ENCODE measurements around the gene DLGAP1. TPM values are rescaled to one million over a fixed set of nuclear protein-coding genes. Genes with fewer than 3 reads are reported as not detected.
"Not testable (repeated sequence)": the region's sequence is repeated elsewhere in the genome, so short reads cannot be mapped to it uniquely, and the experiment has no call there.

DLGAP1 gene
- total RNA-seq, 1 donor from 2014 or later = 18.5 TPM

DNA sequence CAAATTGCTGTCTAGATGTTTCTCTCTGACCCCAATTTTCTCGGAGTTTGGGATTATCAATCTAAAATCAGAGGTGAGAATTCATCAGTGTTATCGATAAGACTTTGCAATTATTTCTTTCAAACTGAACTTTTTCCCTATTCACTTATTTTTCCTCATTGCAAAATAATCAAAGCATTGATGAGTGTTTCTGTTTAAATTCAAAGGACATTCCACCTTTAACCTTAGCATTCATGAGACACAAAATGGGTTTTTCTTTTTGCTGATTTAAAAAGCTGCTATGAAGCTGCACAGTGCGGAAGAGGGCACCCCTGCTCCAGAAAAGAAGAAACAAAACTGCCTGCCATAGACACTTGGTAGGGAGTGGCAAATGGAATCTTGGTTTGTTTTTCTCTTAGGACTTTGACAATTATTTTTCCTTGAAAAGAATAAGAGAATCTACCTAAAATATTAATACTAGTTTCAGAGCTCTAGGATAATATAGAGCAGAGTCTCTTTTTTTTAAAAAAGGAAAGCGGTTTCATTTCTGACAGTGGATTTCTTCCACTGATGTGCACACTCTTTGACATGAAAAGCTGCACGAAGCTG is 801.8 kb downstream of the DLGAP1 start:
- no peaks in the 10 kb centered on the region for H3K27me3 Mint-ChIP-seq (ENCODE audit: insufficient read depth, low read depth)
- no peak for DNase-seq (ENCODE audit: low spot score)
- peaks cover 47% of the 10 kb centered on the region for H3K4me1 Mint-ChIP-seq
- H3K4me3 ChIP-seq = no peak overlapping the region
- H3K4me2 ChIP-seq = no peak overlapping the region
- peaks cover 3% of the 10 kb centered on the region for H3K9me3 Mint-ChIP-seq
- H3K9ac ChIP-seq = no peak overlapping the region
- no peak overlapping the region for H2AFZ ChIP-seq (replicated peaks)
- no peaks in the 10 kb centered on the region for H3K9me3 ChIP-seq (ENCODE audit: low read depth)
- H3K79me2 ChIP-seq (ENCODE audit: low read depth) = no peaks in the 10 kb centered on the region
- no peaks in the 10 kb centered on the region for H3F3A ChIP-seq (ENCODE audit: low read depth)
- H3K36me3 Mint-ChIP-seq = peaks cover 5% of the 10 kb centered on the region
- TF ChIP-seq EZH2 (IDR thresholded peaks at IDR 0.05) (no peak), EZH2phosphoT487 (IDR thresholded peaks at IDR 0.05) (no peak)
- TF ChIP-seq, protein P1, sequence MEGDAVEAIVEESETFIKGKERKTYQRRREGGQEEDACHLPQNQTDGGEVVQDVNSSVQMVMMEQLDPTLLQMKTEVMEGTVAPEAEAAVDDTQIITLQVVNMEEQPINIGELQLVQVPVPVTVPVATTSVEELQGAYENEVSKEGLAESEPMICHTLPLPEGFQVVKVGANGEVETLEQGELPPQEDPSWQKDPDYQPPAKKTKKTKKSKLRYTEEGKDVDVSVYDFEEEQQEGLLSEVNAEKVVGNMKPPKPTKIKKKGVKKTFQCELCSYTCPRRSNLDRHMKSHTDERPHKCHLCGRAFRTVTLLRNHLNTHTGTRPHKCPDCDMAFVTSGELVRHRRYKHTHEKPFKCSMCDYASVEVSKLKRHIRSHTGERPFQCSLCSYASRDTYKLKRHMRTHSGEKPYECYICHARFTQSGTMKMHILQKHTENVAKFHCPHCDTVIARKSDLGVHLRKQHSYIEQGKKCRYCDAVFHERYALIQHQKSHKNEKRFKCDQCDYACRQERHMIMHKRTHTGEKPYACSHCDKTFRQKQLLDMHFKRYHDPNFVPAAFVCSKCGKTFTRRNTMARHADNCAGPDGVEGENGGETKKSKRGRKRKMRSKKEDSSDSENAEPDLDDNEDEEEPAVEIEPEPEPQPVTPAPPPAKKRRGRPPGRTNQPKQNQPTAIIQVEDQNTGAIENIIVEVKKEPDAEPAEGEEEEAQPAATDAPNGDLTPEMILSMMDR (IDR thresholded peaks at IDR 0.05) = no peak
- H3K36me3 ChIP-seq = no peaks in the 10 kb centered on the region
- H3K27ac Mint-ChIP-seq = peak overlapping the region; percentile 30
- peaks cover 28% of the 10 kb centered on the region for H3K4me1 ChIP-seq
- H3K27me3 ChIP-seq = no peaks in the 10 kb centered on the region
- H3K27ac ChIP-seq = no peak overlapping the region
- H4K20me1 ChIP-seq (ENCODE audit: low read depth) = no peaks in the 10 kb centered on the region
- H3K4me3 Mint-ChIP-seq = no peak overlapping the region

DNA sequence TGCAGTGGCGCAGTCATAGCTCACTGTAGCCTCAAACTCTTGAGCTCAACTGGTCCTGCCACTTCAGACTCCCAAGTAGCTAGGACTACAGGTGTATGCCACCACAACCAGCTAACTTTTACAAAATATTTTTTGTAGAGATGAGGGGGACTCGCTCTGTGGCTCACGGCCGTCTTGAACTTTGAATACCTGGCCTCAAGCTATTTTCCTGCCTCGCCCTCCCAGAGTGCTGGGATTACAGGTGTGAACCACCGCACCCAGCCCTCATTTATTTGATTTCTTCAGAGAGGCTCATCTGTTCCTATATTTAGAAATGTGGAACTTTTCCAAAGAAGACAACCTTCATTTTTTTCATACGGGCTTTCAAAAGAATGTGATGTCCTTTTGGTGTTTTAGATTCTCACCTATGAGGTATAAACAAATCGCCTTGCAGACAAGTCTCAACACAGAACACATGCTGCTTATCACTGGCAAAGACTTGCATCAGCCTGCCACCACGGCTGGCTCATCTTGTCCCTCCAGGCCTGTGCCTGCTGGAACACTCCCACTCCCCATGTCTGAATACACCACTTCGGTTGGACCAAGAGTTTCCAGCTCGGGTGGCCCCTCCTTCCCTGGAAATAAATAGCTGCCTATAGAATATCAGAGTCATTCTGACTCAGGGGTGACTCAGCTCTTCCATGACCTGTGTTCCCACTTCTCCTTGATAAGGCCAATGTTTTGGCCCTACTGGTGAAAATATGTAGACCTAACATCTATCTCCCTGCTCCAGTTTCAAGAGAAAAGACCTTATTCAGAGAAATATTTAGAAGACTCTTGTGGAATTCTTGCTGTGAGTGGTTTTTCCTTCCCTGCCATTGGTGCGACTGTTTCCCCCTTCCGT is 802.5 kb downstream of the DLGAP1 start:
- H3K79me2 ChIP-seq (ENCODE audit: low read depth) = no peaks in the 10 kb centered on the region

DNA sequence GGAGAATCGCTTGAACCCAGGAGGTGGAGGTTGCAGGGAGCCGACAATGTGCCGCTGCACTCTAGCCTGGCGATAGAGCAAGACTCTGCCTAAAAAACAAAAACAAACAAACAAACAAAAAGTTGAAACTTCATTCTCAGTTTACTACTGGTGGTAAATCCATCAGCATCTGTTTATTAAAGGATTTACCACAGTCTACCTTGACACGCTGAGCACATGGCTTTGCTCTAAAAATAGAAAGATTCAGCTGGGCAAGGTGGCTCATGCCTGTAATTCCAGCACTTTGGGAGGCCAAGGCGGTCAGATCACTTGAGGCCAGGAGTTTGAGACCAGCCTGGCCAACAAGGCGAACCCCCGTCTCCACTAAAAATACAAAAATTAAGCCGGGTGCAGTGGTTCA is 803.8 kb downstream of the DLGAP1 start:
- Mint-ChIP-seq H3K9me3 (no peaks in the 10 kb centered on the region), H3K36me3 (peaks cover 2% of the 10 kb centered on the region), H3K4me3 (no peak overlapping the region), H3K27ac (no peak overlapping the region), H3K27me3 (ENCODE audit: insufficient read depth, low read depth) (no peaks in the 10 kb centered on the region), H3K4me1 (peaks cover 48% of the 10 kb centered on the region)
- no peaks in the 10 kb centered on the region for H3K79me2 ChIP-seq (ENCODE audit: low read depth)
- no peak overlapping the region for H3K9ac ChIP-seq
- no peaks in the 10 kb centered on the region for H3K36me3 ChIP-seq
- no peaks in the 10 kb centered on the region for H3K9me3 ChIP-seq (ENCODE audit: low read depth)
- no peaks in the 10 kb centered on the region for H3F3A ChIP-seq (ENCODE audit: low read depth)
- no peak overlapping the region for H3K4me2 ChIP-seq
- no peaks in the 10 kb centered on the region for H3K27me3 ChIP-seq
- no peak overlapping the region for H3K4me3 ChIP-seq
- TF ChIP-seq, protein P1 (IDR thresholded peaks at IDR 0.05) = no peak
- TF ChIP-seq EZH2 (IDR thresholded peaks at IDR 0.05) (no peak), EZH2phosphoT487 (IDR thresholded peaks at IDR 0.05) (no peak)
- no peak overlapping the region for H2AFZ ChIP-seq (replicated peaks)
- no peak for DNase-seq (ENCODE audit: low spot score)
- H4K20me1 ChIP-seq (ENCODE audit: low read depth) = no peaks in the 10 kb centered on the region
- peaks cover 31% of the 10 kb centered on the region for H3K4me1 ChIP-seq
- no peak overlapping the region for H3K27ac ChIP-seq

More for the DNA sequence above, 802.5 kb downstream of the DLGAP1 start:
- DNase-seq (ENCODE audit: low spot score) = no peak
- Histone ChIP-seq H3K4me3 (no peak overlapping the region), H3K9ac (no peak overlapping the region), H3K9me3 (ENCODE audit: low read depth) (no peaks in the 10 kb centered on the region), H2AFZ (replicated peaks) (no peak overlapping the region), H3K27ac (no peak overlapping the region), H3K27me3 (no peaks in the 10 kb centered on the region), H3K4me2 (no peak overlapping the region), H3F3A (ENCODE audit: low read depth) (no peaks in the 10 kb centered on the region), H3K36me3 (no peaks in the 10 kb centered on the region), H4K20me1 (ENCODE audit: low read depth) (no peaks in the 10 kb centered on the region), H3K4me1 (peaks cover 31% of the 10 kb centered on the region)
- TF ChIP-seq EZH2 (IDR thresholded peaks at IDR 0.05) (no peak), EZH2phosphoT487 (IDR thresholded peaks at IDR 0.05) (no peak)
- TF ChIP-seq, protein P1 (IDR thresholded peaks at IDR 0.05) = no peak
- peak overlapping the region; percentile 30 for H3K27ac Mint-ChIP-seq
- H3K4me1 Mint-ChIP-seq = peaks cover 48% of the 10 kb centered on the region
- H3K27me3 Mint-ChIP-seq (ENCODE audit: insufficient read depth, low read depth) = no peaks in the 10 kb centered on the region
- peaks cover 5% of the 10 kb centered on the region for H3K36me3 Mint-ChIP-seq
- H3K4me3 Mint-ChIP-seq = no peak overlapping the region
- H3K9me3 Mint-ChIP-seq = peaks cover 3% of the 10 kb centered on the region

DNA sequence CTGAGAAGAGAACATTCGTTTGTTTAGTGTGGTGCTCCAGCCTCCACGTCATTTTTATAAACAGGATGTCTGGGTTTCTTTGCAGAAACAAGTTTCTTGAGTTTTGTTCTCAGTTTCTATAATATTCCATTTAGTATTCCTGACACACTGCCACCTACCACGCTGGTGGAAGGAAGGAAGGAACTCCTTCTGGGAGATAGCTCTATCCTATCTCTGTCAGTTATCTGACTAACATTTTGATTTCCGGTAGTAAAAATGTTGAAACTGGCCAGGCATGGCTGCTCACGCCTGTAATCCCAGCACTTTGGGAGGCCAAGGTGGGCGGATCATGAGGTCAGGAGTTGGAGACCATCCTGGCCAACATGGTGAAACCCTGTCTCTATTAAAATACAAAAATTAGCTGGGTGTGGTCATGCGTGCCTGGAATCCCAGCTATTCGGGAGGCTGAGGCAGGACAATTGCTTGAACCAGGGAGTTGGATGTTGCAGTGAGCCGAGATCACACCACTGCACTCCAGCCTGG is 804.5 kb downstream of the DLGAP1 start:
- H3K79me2 ChIP-seq (ENCODE audit: low read depth); H3K27ac Mint-ChIP-seq; H3K36me3 Mint-ChIP-seq; H3K9me3 Mint-ChIP-seq; H3K27me3 Mint-ChIP-seq (ENCODE audit: insufficient read depth, low read depth); H3K36me3 ChIP-seq; H3K27ac ChIP-seq; H2AFZ ChIP-seq (replicated peaks); H3K27me3 ChIP-seq; H3K4me3 ChIP-seq; H4K20me1 ChIP-seq (ENCODE audit: low read depth); H3K9ac ChIP-seq; H3F3A ChIP-seq (ENCODE audit: low read depth); H3K4me3 Mint-ChIP-seq; H3K4me2 ChIP-seq; DNase-seq (ENCODE audit: low spot score); H3K9me3 ChIP-seq (ENCODE audit: low read depth): not testable (repeated sequence)
- H3K4me1 ChIP-seq = peaks cover 28% of the 10 kb centered on the region
- peaks cover 48% of the 10 kb centered on the region for H3K4me1 Mint-ChIP-seq
